Dendritic cell treated with granulocyte-macrophage colony-stimulating factor and Interleukin-4, amounts not matched to agents 40 ng/mL and 50 ng/mL, for 4 days (primary cell): ENCODE results near the gene AUTS2.

Source experiments
- H3K27ac Mint-ChIP-seq: one replicate; pipeline ENCODE4 v1.8.0; 2022; ENCODE audit warnings: mild to moderate bottlenecking, mixed read lengths
- H3K27me3 Mint-ChIP-seq: one replicate; pipeline ENCODE4 v1.8.0; 2022; ENCODE audit warnings: mild to moderate bottlenecking, mixed read lengths
- H3K36me3 Mint-ChIP-seq: one replicate; pipeline ENCODE4 v1.8.0; 2022; ENCODE audit warnings: low read depth, mixed read lengths
- H3K4me1 Mint-ChIP-seq: one replicate; pipeline ENCODE4 v1.8.0; 2022; ENCODE audit warnings: low read depth, mixed read lengths
- H3K4me3 Mint-ChIP-seq: one replicate; pipeline ENCODE4 v1.8.0; 2022; ENCODE audit warnings: mild to moderate bottlenecking, moderate library complexity, mixed read lengths
- H3K9me3 Mint-ChIP-seq: one replicate; pipeline ENCODE4 v1.8.0; 2022; ENCODE audit warnings: mixed read lengths
- intact Hi-C: fragments of 100-400 bp; cut with micrococcal nuclease; formaldehyde crosslinking; loops from one replicate; pipeline ENCODE4 v1.15.0; 2022

The AUTS2 gene

DNA sequence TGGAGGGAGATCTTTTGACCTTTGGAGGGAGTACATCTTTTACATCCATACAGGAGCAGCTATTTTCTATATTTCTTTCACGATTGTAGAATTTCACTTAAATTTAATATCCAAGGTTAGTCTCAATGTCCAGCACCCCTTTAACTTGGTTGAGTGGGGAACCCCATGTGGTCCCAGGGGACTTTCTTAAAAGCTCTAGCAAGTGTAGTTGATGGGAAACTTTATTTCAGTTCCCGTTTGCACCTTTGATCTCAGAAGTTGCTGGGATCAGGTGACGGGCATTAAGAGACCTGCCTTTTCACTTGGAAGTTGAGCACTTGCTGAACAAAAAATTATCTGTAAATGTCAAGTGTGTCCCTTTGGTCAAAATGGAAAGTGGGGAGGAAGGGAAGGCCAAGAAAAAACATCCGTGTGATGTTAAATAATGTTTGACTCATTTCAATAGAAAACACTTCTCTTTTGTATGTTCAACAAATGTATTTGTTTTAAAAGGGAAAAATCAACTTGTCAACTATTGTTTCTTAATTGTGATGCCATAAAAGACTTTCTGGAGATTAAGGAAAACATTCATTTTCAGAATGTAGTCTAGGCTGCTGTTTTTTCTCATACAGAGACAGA lies 1163.5 kb downstream of the AUTS2 start:
- Mint-ChIP-seq H3K4me3 (no peak overlapping the region), H3K36me3 (no peaks in the 10 kb centered on the region), H3K4me1 (no peaks in the 10 kb centered on the region), H3K27ac (no peak overlapping the region), H3K27me3 (no peaks in the 10 kb centered on the region), H3K9me3 (no peaks in the 10 kb centered on the region)
- intact Hi-C loops = no loop called here

DNA sequence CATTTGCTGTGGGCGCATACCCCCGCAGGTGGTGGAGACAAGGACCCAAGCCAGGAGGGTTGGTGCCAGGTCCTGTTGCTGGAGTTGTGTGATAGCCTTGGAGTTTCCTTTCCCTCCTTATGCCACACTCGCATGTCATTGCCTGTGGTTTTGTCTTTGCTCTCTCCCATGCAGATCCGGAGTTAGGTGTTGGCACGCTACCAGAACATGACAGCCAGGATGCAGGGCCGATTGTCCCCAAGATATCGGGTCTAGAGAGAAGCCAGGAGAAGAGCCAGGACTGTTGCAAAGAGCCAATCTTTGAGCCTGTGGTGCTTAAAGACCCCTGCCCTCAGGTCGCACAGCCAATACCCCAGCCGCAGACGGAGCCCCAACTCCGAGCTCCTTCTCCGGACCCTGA lies 1164.4 kb downstream of the AUTS2 start:
- Mint-ChIP-seq H3K27me3 (no peaks in the 10 kb centered on the region), H3K36me3 (no peaks in the 10 kb centered on the region), H3K9me3 (no peaks in the 10 kb centered on the region), H3K27ac (no peak overlapping the region), H3K4me1 (no peaks in the 10 kb centered on the region), H3K4me3 (no peak overlapping the region)
- intact Hi-C loops = no loop called here

DNA sequence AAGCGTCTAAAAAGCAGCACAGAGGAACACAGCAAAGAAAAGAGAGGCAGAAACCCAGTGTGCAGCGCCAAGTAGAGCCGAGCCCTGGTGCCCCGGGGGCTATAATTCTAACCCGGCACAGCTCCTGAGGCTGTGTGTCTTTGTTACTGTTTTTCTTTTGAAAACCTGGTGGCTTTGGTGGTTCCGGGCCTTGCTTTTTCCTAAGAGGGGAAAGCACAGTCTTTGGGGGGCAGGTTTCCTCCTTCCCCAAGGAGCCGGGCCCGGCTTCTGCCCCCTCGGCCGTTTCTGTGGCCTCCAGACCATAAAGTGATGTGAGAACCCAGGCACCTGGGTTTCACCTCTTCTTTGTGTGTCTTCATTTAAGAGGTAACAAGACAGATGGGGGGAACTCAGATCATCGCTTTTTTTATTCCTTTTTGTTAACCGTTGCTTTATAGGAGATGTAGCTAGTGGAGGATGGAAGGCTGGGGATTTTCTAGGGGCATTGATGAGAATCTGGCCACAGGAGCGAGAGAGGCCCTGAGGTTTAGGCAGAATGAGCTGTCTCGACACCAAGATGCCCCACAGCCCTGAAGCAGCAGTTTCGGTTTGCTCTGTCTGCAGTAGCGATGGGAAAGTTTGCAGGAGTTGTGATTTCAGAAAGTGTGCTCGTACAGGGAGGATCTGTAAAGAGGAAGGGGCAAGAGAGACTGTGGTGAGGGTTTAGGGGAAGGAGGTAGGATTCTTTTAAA lies 1165.9 kb downstream of the AUTS2 start:
- Mint-ChIP-seq H3K27me3 (no peaks in the 10 kb centered on the region), H3K27ac (no peak overlapping the region), H3K4me3 (no peak overlapping the region), H3K9me3 (no peaks in the 10 kb centered on the region), H3K4me1 (no peaks in the 10 kb centered on the region), H3K36me3 (no peaks in the 10 kb centered on the region)
- intact Hi-C loops = no loop called here

DNA sequence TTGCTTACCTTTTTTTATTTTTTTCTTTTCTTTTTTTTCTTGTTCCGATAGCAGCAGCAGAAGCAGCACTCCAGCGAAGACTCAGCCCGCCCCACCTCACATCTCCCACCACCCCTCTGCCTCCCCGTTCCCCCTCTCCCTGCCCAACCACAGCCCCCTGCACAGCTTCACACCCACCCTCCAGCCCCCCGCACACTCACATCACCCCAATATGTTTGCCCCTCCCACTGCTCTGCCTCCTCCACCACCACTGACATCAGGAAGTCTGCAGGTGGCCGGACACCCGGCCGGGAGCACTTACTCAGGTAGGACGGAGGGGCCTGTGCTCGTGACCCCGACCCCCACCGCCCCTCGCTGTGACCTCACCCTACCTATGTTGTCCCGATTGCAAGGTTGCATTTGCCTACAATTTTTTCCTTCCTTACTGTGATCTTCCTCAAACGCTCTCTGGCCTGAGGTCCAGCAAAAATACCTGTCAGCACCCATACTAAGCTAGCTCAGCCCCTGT lies 1166.5 kb downstream of the AUTS2 start:
- Mint-ChIP-seq H3K9me3 (no peaks in the 10 kb centered on the region), H3K27me3 (no peaks in the 10 kb centered on the region), H3K4me3 (no peak overlapping the region), H3K36me3 (no peaks in the 10 kb centered on the region), H3K4me1 (no peaks in the 10 kb centered on the region), H3K27ac (no peak overlapping the region)
- intact Hi-C loops = no loop called here

DNA sequence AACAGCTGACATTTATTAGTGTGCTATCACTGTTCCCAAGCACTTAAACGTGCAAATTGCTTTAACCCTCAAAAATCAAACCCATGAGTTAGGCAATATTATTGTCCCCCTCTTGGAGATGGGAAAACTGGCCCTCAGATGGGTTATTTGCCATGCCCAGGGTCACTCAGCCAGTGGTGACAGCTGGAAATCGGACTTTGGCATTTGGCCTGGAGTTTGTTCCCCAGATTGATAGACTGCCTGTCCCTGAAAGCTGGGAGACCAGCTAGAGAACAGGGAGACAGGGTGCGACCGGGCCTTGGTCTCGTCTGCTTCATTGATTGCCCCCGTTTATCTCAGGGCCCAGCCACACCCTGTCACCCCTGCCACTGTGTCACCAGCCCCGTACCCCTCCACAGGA lies 1167.4 kb downstream of the AUTS2 start:
- H3K27me3 Mint-ChIP-seq = no peaks in the 10 kb centered on the region
- H3K9me3 Mint-ChIP-seq = no peaks in the 10 kb centered on the region
- intact Hi-C loops = no loop called here
- H3K4me1 Mint-ChIP-seq = no peaks in the 10 kb centered on the region
- H3K4me3 Mint-ChIP-seq = no peak overlapping the region
- no peaks in the 10 kb centered on the region for H3K36me3 Mint-ChIP-seq
- no peak overlapping the region for H3K27ac Mint-ChIP-seq

DNA sequence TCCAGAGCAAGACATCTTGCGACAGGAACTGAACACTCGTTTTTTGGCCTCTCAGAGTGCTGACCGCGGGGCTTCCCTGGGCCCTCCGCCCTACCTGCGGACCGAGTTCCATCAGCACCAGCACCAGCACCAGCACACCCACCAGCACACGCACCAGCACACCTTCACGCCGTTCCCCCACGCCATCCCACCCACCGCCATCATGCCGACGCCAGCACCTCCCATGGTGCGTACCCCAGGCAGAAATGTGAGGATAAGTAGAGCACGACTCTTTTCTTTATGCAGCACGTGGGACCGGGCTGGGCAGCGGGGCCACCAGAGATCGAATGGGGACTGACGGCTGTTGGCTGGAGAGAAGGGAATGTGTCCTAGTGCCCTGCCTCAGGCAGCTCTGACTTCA lies 1167.8 kb downstream of the AUTS2 start:
- Mint-ChIP-seq H3K36me3 (no peaks in the 10 kb centered on the region), H3K27ac (no peak overlapping the region), H3K4me3 (no peak overlapping the region), H3K9me3 (no peaks in the 10 kb centered on the region), H3K27me3 (no peaks in the 10 kb centered on the region), H3K4me1 (no peaks in the 10 kb centered on the region)
- intact Hi-C loops = no loop called here

DNA sequence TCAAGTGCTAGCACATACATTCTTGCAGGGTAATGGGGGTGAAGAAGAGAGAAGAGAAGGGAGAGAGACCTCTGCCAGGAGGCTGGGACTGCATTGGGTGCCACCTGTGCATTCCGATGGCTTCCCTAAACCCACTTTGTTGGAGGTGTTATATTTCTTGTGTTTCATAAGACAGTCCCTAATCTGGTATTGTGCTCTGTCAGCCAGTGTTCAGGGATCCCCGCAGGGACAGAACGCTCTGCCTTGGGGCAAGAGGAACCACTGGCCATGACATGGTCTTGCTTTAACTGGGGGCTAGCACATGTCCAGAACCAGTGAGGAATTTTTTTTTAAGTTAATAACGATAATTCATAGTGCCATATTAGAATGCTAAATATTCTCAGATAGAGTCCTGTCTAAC lies 1168.4 kb downstream of the AUTS2 start:
- Mint-ChIP-seq H3K36me3 (no peaks in the 10 kb centered on the region), H3K27me3 (no peaks in the 10 kb centered on the region), H3K4me3 (no peak overlapping the region), H3K27ac (no peak overlapping the region), H3K4me1 (no peaks in the 10 kb centered on the region), H3K9me3 (no peaks in the 10 kb centered on the region)
- intact Hi-C loops = no loop called here

DNA sequence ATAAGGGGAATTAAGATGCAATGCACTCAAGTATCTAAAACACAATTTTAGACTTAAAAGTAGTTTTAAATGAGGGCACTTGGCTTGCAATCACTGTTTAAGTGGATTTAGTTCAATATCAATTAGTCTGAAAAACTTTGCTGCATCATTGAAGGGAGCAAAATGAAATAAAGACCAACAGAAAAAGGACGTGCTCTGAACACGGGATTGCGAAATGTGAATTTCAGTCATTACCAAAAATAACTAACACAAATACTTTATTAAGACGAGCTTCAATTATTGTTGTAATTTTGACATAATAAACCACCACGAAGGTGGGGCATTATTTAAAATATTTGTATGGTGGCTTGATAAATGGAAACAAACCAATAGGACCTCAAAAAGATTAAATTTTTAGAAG lies 1171.9 kb downstream of the AUTS2 start:
- H3K9me3 Mint-ChIP-seq = no peaks in the 10 kb centered on the region
- H3K4me1 Mint-ChIP-seq = no peaks in the 10 kb centered on the region
- intact Hi-C loops = no loop called here
- H3K36me3 Mint-ChIP-seq = no peaks in the 10 kb centered on the region
- no peak overlapping the region for H3K27ac Mint-ChIP-seq
- no peaks in the 10 kb centered on the region for H3K27me3 Mint-ChIP-seq
- H3K4me3 Mint-ChIP-seq = no peak overlapping the region

DNA sequence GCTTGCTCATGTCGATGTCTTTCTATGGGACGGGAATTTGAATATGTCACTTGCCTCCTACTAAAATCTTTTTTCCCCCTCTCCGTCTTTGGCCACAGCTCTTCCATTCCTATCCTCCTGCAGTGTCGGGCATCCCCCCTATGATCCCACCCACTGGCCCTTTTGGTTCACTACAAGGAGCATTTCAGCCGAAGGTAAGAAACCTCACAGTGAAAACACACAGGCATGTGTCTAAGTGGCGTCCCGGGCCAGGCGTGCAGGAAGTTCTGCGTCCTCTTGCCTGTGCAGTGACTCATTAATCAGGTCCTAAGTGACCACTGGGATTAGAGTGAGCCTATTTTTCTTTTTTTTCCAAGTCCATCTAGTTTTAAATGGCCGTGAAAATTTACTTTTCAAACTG lies 1173.2 kb downstream of the AUTS2 start:
- Mint-ChIP-seq H3K4me1 (no peaks in the 10 kb centered on the region), H3K27me3 (no peaks in the 10 kb centered on the region), H3K4me3 (no peak overlapping the region), H3K9me3 (no peaks in the 10 kb centered on the region), H3K36me3 (no peaks in the 10 kb centered on the region), H3K27ac (no peak overlapping the region)
- intact Hi-C loops = no loop called here

DNA sequence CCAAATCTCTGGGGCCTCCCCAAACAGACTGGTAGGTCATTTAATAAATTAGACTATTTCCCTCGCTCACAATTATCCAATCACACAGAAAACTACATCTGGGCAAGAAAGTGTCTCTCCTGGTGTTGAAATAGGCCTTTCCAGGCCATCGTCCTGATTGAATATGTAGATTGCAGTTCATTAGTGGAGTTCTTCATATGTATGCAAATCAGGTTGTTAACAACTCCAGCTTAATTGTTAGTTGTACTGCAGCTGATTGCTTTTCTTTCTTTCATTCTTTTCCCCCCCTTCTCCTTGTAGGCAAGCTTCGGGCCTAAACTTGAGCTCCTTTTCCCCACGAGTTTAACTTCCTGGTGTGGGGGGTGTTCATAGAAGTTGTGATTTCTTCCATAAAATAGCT lies 1174.6 kb downstream of the AUTS2 start:
- no peaks in the 10 kb centered on the region for H3K9me3 Mint-ChIP-seq
- H3K27ac Mint-ChIP-seq = no peak overlapping the region
- no peaks in the 10 kb centered on the region for H3K4me1 Mint-ChIP-seq
- no peaks in the 10 kb centered on the region for H3K36me3 Mint-ChIP-seq
- no peak overlapping the region for H3K4me3 Mint-ChIP-seq
- H3K27me3 Mint-ChIP-seq = no peaks in the 10 kb centered on the region
- intact Hi-C loops = no loop called here

DNA sequence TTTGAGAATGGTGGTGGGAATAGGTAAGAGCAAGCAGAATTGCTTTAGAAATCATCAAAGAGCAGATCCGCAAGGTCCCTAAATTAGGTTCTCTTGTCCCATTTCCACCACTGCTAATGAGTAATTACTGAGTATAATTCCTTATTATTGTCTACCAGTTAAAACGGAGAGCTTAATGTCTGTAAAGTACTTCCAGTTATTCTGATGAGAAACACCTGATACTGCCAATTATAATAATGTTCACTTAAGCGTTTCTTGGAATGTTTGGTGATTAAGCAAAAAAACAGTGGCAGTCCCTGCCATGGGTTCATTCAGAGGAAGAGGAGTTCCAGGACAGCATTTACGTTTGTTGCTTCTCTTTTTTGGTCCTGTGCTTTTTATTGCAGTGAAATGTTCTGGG lies 1175.1 kb downstream of the AUTS2 start:
- no peaks in the 10 kb centered on the region for H3K36me3 Mint-ChIP-seq
- no peaks in the 10 kb centered on the region for H3K9me3 Mint-ChIP-seq
- intact Hi-C loops = no loop called here
- no peaks in the 10 kb centered on the region for H3K4me1 Mint-ChIP-seq
- no peak overlapping the region for H3K27ac Mint-ChIP-seq
- no peaks in the 10 kb centered on the region for H3K27me3 Mint-ChIP-seq
- H3K4me3 Mint-ChIP-seq = no peak overlapping the region

DNA sequence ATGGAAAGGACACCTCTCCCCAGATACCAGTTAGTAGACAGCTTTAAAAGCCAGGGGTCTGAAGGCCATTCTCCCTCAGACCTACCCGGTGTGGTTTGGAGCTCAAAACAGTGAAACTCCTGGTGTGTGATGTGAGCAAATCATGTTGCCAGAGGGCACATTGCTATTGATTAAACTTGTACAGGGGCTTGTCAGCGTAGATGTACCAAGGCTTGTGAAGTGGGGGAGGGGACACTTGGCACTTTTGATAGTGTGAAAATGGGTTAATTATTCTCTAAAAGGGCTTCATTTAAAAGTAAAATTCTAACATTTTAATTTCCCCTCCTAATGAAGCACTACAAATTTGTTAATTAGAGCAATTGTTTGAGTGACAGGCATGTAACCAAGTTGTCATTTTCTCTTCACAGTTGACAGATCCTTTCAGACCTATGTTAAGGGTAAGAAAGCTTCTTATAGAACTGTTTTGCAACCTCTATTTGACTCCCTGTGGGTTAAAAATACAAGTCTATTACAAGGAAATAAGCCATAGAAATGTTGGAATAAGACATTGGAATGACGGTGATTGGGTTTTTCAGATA lies 1176.8 kb downstream of the AUTS2 start:
- Mint-ChIP-seq H3K36me3 (no peaks in the 10 kb centered on the region), H3K4me1 (no peaks in the 10 kb centered on the region), H3K27me3 (no peaks in the 10 kb centered on the region), H3K4me3 (no peak overlapping the region), H3K9me3 (no peaks in the 10 kb centered on the region), H3K27ac (no peak overlapping the region)
- intact Hi-C loops = no loop called here

DNA sequence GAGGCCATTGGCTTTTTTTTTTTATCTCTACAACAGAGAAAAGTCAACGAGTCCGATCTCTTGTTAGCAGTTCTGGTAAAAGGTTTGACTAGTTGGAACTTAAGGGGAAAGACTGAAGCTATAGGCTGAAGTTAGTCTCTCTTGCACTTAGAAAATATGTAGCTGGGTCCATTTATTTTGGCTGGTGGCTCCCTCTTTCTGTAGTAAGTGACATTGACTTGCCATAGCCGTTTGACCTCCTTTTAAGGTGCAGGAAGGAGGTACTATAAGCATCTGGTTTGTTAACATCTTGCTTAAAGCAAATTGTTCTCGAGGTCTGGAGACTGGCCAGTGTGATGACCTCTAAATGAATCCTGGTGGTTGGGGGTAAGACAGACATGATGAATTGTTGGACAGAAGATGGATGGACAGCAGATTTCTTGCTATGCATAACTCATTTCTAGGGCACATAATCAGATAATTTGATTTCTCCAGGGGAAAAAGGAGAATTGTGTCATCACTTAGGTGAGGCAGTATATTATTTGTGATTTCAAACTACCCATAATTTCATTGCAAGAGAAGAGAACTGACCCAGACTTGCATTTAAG lies 1177.4 kb downstream of the AUTS2 start:
- Mint-ChIP-seq H3K27me3 (no peaks in the 10 kb centered on the region), H3K9me3 (no peaks in the 10 kb centered on the region), H3K36me3 (no peaks in the 10 kb centered on the region), H3K27ac (no peak overlapping the region), H3K4me1 (no peaks in the 10 kb centered on the region), H3K4me3 (no peak overlapping the region)
- intact Hi-C loops = no loop called here

DNA sequence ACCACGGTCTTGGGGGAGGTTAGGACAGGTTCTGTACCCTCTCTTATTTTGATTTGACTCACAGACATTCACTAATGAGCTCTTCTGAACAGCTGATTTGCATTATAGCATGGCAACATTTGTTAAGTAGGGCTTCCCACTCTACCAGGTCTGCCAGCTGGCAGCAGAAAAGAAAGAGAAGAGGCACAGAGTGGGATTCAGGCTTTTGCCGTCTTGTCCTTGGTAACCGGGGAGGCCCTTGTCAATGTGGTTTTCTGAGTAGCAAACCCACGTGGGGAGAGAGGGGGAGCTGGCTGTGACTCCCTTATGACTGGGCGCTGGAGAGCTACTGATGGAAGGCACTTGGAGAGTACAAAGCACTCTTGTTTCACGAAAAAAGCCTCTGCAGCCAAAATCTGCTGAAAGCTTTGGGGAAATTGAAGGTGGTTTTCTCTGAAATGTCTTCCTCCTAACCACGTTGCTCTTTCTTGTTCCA lies 1178.4 kb downstream of the AUTS2 start:
- no peaks in the 10 kb centered on the region for H3K4me1 Mint-ChIP-seq
- intact Hi-C loops = no loop called here
- H3K36me3 Mint-ChIP-seq = no peaks in the 10 kb centered on the region
- H3K27me3 Mint-ChIP-seq = no peaks in the 10 kb centered on the region
- no peak overlapping the region for H3K4me3 Mint-ChIP-seq
- no peak overlapping the region for H3K27ac Mint-ChIP-seq
- no peaks in the 10 kb centered on the region for H3K9me3 Mint-ChIP-seq
